Activated CD8-positive, alpha-beta T cell treated with anti-CD3 and anti-CD28 coated beads for 36 hours (primary cell): Measurements from ENCODE around the gene NHLRC2. TPM values are rescaled to one million over a fixed set of nuclear protein-coding genes. Genes with fewer than 3 reads are reported as not detected.

Experiments used
- ATAC-seq: fragments of 200-7000 bp; cut with Tn5 transposase; one replicate; pipeline ENCODE4 v1.10.0; 2021; ENCODE audit warnings: mild to moderate bottlenecking, moderate library complexity
- CTCF ChIA-PET: fragments of 350-600 bp; sonication (Branson Sonifier 250); formaldehyde crosslinking; loops from one replicate; lab custom pipeline; 2021; ENCODE audit warnings: antibody characterized with exemption; lab: Charles Lee
- POLR2A ChIA-PET: fragments of 350-600 bp; sonication (Branson Sonifier 250); formaldehyde crosslinking; loops from one replicate; lab custom pipeline; 2021; ENCODE audit warnings: antibody characterized with exemption; lab: Charles Lee
- DNase-seq: peaks from one replicate; pipeline ENCODE4 v3.0.0-alpha.2; 2020
- H3K27ac Mint-ChIP-seq: one replicate; pipeline ENCODE4 v1.8.0; 2021; ENCODE audit warnings: mild to moderate bottlenecking, mixed read lengths
- H3K27me3 Mint-ChIP-seq: one replicate; pipeline ENCODE4 v1.8.0; 2021; ENCODE audit warnings: mixed read lengths
- H3K36me3 Mint-ChIP-seq: one replicate; pipeline ENCODE4 v1.8.0; 2021; ENCODE audit warnings: low read depth, mixed read lengths
- H3K4me1 Mint-ChIP-seq: one replicate; pipeline ENCODE4 v1.8.0; 2021; ENCODE audit warnings: low read depth, mixed read lengths
- H3K4me3 Mint-ChIP-seq: one replicate; pipeline ENCODE4 v1.8.0; 2021; ENCODE audit warnings: mild to moderate bottlenecking, moderate library complexity, mixed read lengths
- H3K9me3 Mint-ChIP-seq: one replicate; pipeline ENCODE4 v1.8.0; 2021; ENCODE audit warnings: mixed read lengths
- CTCF ChIP-seq: fragments of 200-600 bp; IDR thresholded peaks from one replicate; pipeline ENCODE4 v1.8.0; 2022; ENCODE audit warnings: antibody characterized with exemption, mild to moderate bottlenecking
- intact Hi-C: fragments of 100-400 bp; cut with micrococcal nuclease; formaldehyde crosslinking; loops from one replicate; pipeline ENCODE4 v1.10.0; 2022
- total RNA-seq, 2 experiments: library from RNA; stranded (reverse); gene quantifications; one replicate each; pipeline ENCODE4 v1.2.3, GENCODE V29; 2021

Gene NHLRC2
- total RNA-seq, 2 experiments from 2014 or later: 23.0 to 23.9 TPM

- Mint-ChIP-seq H3K27ac (no peak overlapping the region), H3K36me3 (no peaks in the 10 kb centered on the region), H3K27me3 (no peaks in the 10 kb centered on the region), H3K9me3 (no peaks in the 10 kb centered on the region), H3K4me3 (no peak overlapping the region), H3K4me1 (no peaks in the 10 kb centered on the region)
- intact Hi-C loops: no loop called here
- peak; percentile 15 for DNase-seq
- ChIA-PET POLR2A (interaction anchor here (1.2 kb wide), 1 partner anchor 17 kb away, joined by 3 read pairs; no protein-coding TSS in a partner anchor), CTCF (no interaction called here)
- peak; percentile 39 for ATAC-seq
- no peak for TF ChIP-seq CTCF
Measured at GRCh38 chr10:113947184-113948041, 93.0 kb downstream of the NHLRC2 start.

GRCh38 chr10:113948048-113948447 is 93.6 kb downstream of the NHLRC2 start:
- Mint-ChIP-seq H3K36me3 (no peaks in the 10 kb centered on the region), H3K27ac (no peak overlapping the region), H3K27me3 (no peaks in the 10 kb centered on the region), H3K4me3 (no peak overlapping the region), H3K4me1 (no peaks in the 10 kb centered on the region), H3K9me3 (peaks cover 1% of the 10 kb centered on the region)
- no peak for TF ChIP-seq CTCF
- CTCF ChIA-PET: no interaction called here
- intact Hi-C loops: no loop called here
- ATAC-seq: no peak
- POLR2A ChIA-PET: interaction anchor here (1.2 kb wide), 1 partner anchor 18 kb away, joined by 3 read pairs; no protein-coding TSS in a partner anchor
- no peak for DNase-seq

GRCh38 chr10:113950268-113950667 is 95.8 kb downstream of the NHLRC2 start:
- H3K9me3 Mint-ChIP-seq: peaks cover 3% of the 10 kb centered on the region
- no peak for TF ChIP-seq CTCF
- no peak overlapping the region for H3K27ac Mint-ChIP-seq
- ATAC-seq (no peak), DNase-seq (no peak)
- peaks cover 7% of the 10 kb centered on the region for H3K4me1 Mint-ChIP-seq
- intact Hi-C loops: no loop called here
- POLR2A ChIA-PET: no interaction called here
- H3K4me3 Mint-ChIP-seq: no peak overlapping the region
- CTCF ChIA-PET: interaction anchor here (1.1 to 1.4 kb wide), 2 partner anchors 11 to 151 kb away, joined by 3 read pairs; no protein-coding TSS in a partner anchor
- H3K36me3 Mint-ChIP-seq: no peaks in the 10 kb centered on the region
- H3K27me3 Mint-ChIP-seq: no peaks in the 10 kb centered on the region

- H3K9me3 Mint-ChIP-seq: peaks cover 3% of the 10 kb centered on the region
- DNase-seq (no peak), ATAC-seq (peak; percentile 55)
- no peaks in the 10 kb centered on the region for H3K36me3 Mint-ChIP-seq
- H3K4me1 Mint-ChIP-seq: peaks cover 13% of the 10 kb centered on the region
- ChIA-PET CTCF (interaction anchor here (0.8 to 1.7 kb wide), 7 partner anchors 10 to 150 kb away, joined by 3 to 7 read pairs (median 3); no protein-coding TSS in a partner anchor), POLR2A (no interaction called here)
- H3K27ac Mint-ChIP-seq: peak overlapping the region; percentile 23
- intact Hi-C loops: no loop called here
- no peak overlapping the region for H3K4me3 Mint-ChIP-seq
- TF ChIP-seq CTCF: peak; percentile 46
- H3K27me3 Mint-ChIP-seq: peaks cover 18% of the 10 kb centered on the region
Measured at GRCh38 chr10:113953505-113954272, 99.2 kb downstream of the NHLRC2 start.
